ENCODE data around the gene STAG2. TPM values are rescaled to one million over a fixed set of nuclear protein-coding genes. Genes with fewer than 3 reads are reported as not detected.

The STAG2 gene
- total and polyA plus RNA-seq, 2 experiments from 2014 or later = 68.8 to 92.8 TPM

GRCh38 chrX:124026529-124026928, 65.0 kb downstream of the STAG2 start (continued):
- TF ChIP-seq ZNF462 (CRISPR knock-in tag; IDR thresholded peaks at IDR 0.05) (no peak), ZNF331 (CRISPR knock-in tag; IDR thresholded peaks at IDR 0.05; ENCODE audit: low read depth) (no peak), STAT1 (IDR thresholded peaks at IDR 0.05; ENCODE audit: unreplicated experiment) (no peak), ZNF114 (CRISPR knock-in tag; IDR thresholded peaks at IDR 0.05) (no peak), NANOG (IDR thresholded peaks at IDR 0.05; ENCODE audit: borderline replicate concordance) (no peak), POLR2AphosphoS5 (IDR thresholded peaks at IDR 0.05; ENCODE audit: low read depth) (no peak), JUNB (IDR thresholded peaks at IDR 0.05; ENCODE audit: unreplicated experiment) (no peak), EZH2phosphoT487 (IDR thresholded peaks at IDR 0.05; ENCODE audit: unreplicated experiment) (no peak)

GRCh38 chrX:124028182-124028581, 66.7 kb downstream of the STAG2 start:
- peaks cover 16% of the 10 kb centered on the region; the same call in 2 of the 3 replicates for H3K36me3 Mint-ChIP-seq (ENCODE audit: low read depth)
- no peak for ATAC-seq
- no peak for TF ChIP-seq ZNF462 (CRISPR knock-in tag; IDR thresholded peaks at IDR 0.05)
- no peak for TF ChIP-seq CREB1 (CRISPR knock-in tag; IDR thresholded peaks at IDR 0.05; ENCODE audit: low read depth)

More at GRCh38 chrX:124028182-124028581, 66.7 kb downstream of the STAG2 start:
- Histone ChIP-seq H3K27ac (ENCODE audit: low read depth) (no peak overlapping the region), H4K20me1 (replicated peaks; ENCODE audit: insufficient read depth) (no peaks in the 10 kb centered on the region), H3K4me1 (ENCODE audit: insufficient read depth) (no peaks in the 10 kb centered on the region), H2AFZ (no peak overlapping the region), H3K4me2 (no peak overlapping the region), H3K36me3 (ENCODE audit: insufficient read depth) (peaks cover 6% of the 10 kb centered on the region; the same call in 1 of the 2 replicates), H3F3A (replicated peaks; ENCODE audit: low read depth) (no peaks in the 10 kb centered on the region), H3K4me3 (no peak overlapping the region), H3K27me3 (ENCODE audit: insufficient read depth) (no peaks in the 10 kb centered on the region), H3K79me2 (replicated peaks; ENCODE audit: insufficient read depth) (peaks cover 5% of the 10 kb centered on the region), H3K9me2 (ENCODE audit: insufficient read depth) (no peaks in the 10 kb centered on the region)
- no peak overlapping the region; the same call in 1 of the 2 replicates for H3K27ac Mint-ChIP-seq
- H3K4me1 Mint-ChIP-seq = no peaks in the 10 kb centered on the region
- no peaks in the 10 kb centered on the region for H3K9me3 Mint-ChIP-seq
- H3K27me3 Mint-ChIP-seq (ENCODE audit: insufficient read depth, low read depth, poor library complexity) = no peaks in the 10 kb centered on the region
- H3K4me3 Mint-ChIP-seq = no peak overlapping the region
- DNase-seq (ENCODE audit: low spot score) = no peak
